ENCODE data around the gene SHBG. TPM values are rescaled to one million over a fixed set of nuclear protein-coding genes. Genes with fewer than 3 reads are reported as not detected.

The SHBG gene
- total RNA-seq, 6 experiments from 2014 or later = 0.36 to 1.2 (median 0.79) TPM

DNA sequence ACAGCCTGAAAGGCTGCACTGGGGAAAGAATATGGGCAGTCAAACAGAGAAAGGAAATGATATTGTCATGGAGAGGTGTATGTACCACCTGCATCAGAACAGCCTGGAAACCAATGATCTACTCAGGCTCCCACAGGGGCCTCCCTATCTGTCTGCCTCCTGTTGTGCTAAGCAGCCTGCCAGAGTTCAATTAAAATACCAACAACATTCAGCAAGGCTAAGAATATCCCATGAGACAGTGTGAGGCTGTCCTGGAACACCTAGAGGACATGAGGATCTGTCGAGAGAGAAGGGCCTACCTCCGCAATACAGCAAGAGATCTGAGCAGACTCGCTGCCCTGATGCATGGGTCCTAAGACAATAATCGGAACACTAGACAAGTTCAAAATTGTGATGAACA is 23.7 kb upstream of the SHBG start:
- Mint-ChIP-seq H3K9me3 (no peaks in the 10 kb centered on the region), H3K36me3 (ENCODE audit: low read depth) (peaks cover 38% of the 10 kb centered on the region), H3K27me3 (ENCODE audit: insufficient read depth) (peaks cover 2% of the 10 kb centered on the region; the same call in 1 of the 2 replicates), H3K4me1 (ENCODE audit: low read depth) (peaks cover 16% of the 10 kb centered on the region), H3K27ac (no peak overlapping the region), H3K4me3 (no peak overlapping the region)
- no peak for DNase-seq
- TF ChIP-seq, protein P1, sequence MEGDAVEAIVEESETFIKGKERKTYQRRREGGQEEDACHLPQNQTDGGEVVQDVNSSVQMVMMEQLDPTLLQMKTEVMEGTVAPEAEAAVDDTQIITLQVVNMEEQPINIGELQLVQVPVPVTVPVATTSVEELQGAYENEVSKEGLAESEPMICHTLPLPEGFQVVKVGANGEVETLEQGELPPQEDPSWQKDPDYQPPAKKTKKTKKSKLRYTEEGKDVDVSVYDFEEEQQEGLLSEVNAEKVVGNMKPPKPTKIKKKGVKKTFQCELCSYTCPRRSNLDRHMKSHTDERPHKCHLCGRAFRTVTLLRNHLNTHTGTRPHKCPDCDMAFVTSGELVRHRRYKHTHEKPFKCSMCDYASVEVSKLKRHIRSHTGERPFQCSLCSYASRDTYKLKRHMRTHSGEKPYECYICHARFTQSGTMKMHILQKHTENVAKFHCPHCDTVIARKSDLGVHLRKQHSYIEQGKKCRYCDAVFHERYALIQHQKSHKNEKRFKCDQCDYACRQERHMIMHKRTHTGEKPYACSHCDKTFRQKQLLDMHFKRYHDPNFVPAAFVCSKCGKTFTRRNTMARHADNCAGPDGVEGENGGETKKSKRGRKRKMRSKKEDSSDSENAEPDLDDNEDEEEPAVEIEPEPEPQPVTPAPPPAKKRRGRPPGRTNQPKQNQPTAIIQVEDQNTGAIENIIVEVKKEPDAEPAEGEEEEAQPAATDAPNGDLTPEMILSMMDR (IDR thresholded peaks at IDR 0.05) = no peak

DNA sequence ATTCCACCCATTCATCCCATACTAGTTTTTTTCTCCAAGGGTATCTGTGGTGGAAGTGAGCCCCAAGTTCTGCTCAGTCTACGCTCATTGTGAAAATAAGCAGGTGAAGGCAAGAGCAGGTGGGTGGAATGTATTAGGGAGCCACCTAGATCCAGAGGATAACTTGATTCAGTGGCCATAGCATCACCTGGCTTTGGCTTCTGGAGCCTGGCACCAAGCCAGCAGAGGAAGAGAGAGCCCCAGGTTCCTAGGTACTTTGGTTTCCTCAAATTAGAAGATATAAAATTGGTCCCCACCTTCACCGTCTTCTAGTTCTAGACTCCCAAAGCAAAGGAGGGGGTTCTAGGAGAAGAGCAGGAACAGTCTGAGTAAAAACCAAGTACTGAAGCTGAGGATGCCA is 19.3 kb upstream of the SHBG start:
- H3K27ac Mint-ChIP-seq = peak overlapping the region; percentile 65; the same call in 1 of the 2 replicates
- peaks cover 4% of the 10 kb centered on the region; the same call in 1 of the 2 replicates for H3K27me3 Mint-ChIP-seq (ENCODE audit: insufficient read depth)
- H3K9me3 Mint-ChIP-seq = no peaks in the 10 kb centered on the region
- peaks cover 40% of the 10 kb centered on the region for H3K36me3 Mint-ChIP-seq (ENCODE audit: low read depth)
- TF ChIP-seq, protein P1 (IDR thresholded peaks at IDR 0.05) = no peak
- DNase-seq = no peak
- H3K4me1 Mint-ChIP-seq (ENCODE audit: low read depth) = peaks cover 41% of the 10 kb centered on the region
- H3K4me3 Mint-ChIP-seq = no peak overlapping the region

DNA sequence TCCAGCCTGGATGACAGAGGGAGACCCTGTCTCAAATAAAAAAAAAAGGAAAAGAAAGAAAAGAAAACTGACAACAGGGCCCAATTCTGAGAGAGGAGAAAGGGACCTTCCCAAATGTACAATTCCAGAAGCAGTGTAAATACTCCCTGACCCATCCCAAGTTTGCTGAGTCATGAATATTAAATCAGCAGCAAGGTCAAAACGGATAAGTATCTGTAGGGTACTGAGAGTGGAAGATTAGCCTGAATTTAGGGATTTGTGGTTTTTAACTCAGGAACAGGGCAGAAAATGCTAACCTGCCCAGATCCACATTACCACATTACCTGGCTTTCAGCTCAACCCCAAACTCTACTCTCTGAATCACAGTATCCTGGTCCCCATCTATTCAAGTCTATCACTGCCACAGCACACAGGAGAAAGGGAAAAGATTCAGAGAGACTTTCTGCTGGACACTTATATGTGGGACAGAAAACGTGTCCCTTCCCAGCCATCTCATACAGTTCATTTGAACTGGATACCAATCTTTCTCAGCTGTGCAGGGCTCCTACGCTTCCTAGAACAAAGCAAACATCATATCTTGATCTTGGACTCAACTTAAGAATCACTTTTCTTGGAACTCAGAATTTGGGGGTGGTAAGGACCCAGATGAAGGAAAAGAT is 18.2 kb upstream of the SHBG start:
- H3K4me3 Mint-ChIP-seq = peak overlapping the region; percentile 91
- DNase-seq = no peak

DNA sequence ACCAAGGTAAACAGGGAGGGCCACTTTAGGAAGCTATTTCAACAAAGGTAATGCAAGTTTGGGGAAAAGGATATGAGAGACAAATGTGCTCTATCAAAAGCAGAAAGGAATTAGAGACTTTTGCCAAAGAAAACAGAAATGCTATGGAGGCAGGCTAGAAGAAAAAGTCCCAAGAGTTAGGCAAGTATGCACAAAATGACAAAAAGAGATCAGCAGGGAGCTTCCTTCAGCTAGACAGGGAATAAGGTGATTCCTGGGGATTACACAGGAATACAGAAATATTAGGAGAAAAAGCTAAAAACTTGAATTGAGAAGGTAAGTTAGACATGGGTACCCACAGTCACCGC is 17.7 kb upstream of the SHBG start:
- Mint-ChIP-seq H3K9me3 (no peaks in the 10 kb centered on the region), H3K27me3 (ENCODE audit: insufficient read depth) (peaks cover 4% of the 10 kb centered on the region; the same call in 1 of the 2 replicates), H3K36me3 (ENCODE audit: low read depth) (peaks cover 31% of the 10 kb centered on the region), H3K27ac (peak overlapping the region; percentile 63), H3K4me3 (peak overlapping the region; percentile 91), H3K4me1 (ENCODE audit: low read depth) (peaks cover 41% of the 10 kb centered on the region)
- TF ChIP-seq, protein P1 (IDR thresholded peaks at IDR 0.05) = no peak
- no peak for DNase-seq

More for the DNA sequence above, 18.2 kb upstream of the SHBG start:
- Mint-ChIP-seq H3K36me3 (ENCODE audit: low read depth) (peaks cover 31% of the 10 kb centered on the region), H3K9me3 (no peaks in the 10 kb centered on the region), H3K4me1 (ENCODE audit: low read depth) (peaks cover 41% of the 10 kb centered on the region), H3K27me3 (ENCODE audit: insufficient read depth) (peaks cover 4% of the 10 kb centered on the region; the same call in 1 of the 2 replicates), H3K27ac (peak overlapping the region; percentile 63)
- TF ChIP-seq, protein P1 (IDR thresholded peaks at IDR 0.05) = no peak

DNA sequence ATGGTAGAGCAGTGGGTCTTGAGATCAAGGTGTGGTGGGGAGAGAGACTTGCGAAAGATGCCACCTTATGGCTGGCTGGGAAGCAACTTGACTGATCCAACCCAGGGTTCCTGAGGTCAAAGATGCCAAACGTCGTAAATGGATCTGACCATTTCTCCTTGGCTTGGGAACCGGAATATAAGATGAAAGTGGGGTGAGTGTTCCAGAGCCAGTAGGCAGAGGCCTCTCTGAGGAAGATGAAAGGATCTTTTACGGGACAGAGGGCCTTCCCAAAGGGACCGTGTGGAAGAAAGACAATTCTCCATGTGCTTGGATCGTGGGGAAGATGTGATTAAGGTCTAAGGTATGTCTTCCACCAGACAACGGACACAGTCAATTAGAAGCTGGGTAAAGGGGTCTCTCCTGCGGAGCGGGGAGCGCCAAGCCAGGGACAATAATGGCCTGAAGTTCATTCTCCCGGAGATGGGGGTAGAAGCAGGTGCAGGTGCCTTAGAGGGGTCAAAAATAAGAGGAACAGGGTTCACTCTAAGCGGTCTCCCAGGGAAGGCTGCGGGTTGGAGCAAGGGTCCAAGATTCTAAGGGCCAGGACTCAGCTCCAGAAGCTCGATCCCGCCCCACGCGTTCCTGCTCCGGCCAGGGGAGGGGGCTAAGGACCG is 16.0 kb upstream of the SHBG start:
- peak; percentile 40 for DNase-seq

More for the DNA sequence above, 16.0 kb upstream of the SHBG start:
- peaks cover 4% of the 10 kb centered on the region; the same call in 1 of the 2 replicates for H3K27me3 Mint-ChIP-seq (ENCODE audit: insufficient read depth)
- H3K36me3 Mint-ChIP-seq (ENCODE audit: low read depth) = peaks cover 31% of the 10 kb centered on the region
- TF ChIP-seq, protein P1 (IDR thresholded peaks at IDR 0.05) = no peak
- peaks cover 41% of the 10 kb centered on the region for H3K4me1 Mint-ChIP-seq (ENCODE audit: low read depth)
- peak overlapping the region; percentile 88 for H3K27ac Mint-ChIP-seq
- H3K9me3 Mint-ChIP-seq = no peaks in the 10 kb centered on the region
- H3K4me3 Mint-ChIP-seq = peak overlapping the region; percentile 91

All from HFFc6 (cell line).